ENCODE data around the gene CDC42BPA.

The CDC42BPA gene

DNA sequence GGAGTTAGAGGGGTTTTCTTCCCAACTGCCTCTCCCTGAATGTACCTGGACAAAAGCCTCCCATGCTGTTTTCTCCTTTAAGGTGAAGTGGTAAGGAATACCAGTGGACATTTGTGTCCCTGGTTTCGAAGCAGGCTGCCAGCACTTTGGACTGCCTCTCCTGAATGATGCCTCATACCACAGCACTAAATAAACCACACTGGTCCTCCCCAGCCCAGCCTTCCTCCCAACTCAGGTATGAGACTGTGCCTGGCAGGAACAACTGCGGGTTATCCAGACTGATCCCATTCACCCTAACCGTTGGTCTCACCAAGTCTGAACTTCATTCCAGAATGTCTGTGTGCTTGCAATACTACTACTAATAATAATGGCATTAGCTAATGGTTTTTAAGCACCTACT lies 368.9 kb downstream of the CDC42BPA start:
- H3K27ac ChIP-seq (ENCODE audit: low read depth, low read length) = no peak overlapping the region
- no peak overlapping the region for H3K9ac ChIP-seq (ENCODE audit: low read depth, low read length)
- H3K4me3 ChIP-seq (ENCODE audit: low read depth, low read length) = no peak overlapping the region
- peaks cover 17% of the 10 kb centered on the region; the same call in 1 of the 2 replicates for H3K4me1 ChIP-seq (ENCODE audit: control insufficient read depth, insufficient read depth, low read length)
- no peaks in the 10 kb centered on the region for H3K36me3 ChIP-seq (ENCODE audit: control insufficient read depth, insufficient read depth, low read length)
- H3K9me3 ChIP-seq (ENCODE audit: control insufficient read depth, insufficient read depth, low read length) = no peaks in the 10 kb centered on the region
- H3K27me3 ChIP-seq (ENCODE audit: control insufficient read depth, insufficient read depth, low read length) = no peaks in the 10 kb centered on the region

DNA sequence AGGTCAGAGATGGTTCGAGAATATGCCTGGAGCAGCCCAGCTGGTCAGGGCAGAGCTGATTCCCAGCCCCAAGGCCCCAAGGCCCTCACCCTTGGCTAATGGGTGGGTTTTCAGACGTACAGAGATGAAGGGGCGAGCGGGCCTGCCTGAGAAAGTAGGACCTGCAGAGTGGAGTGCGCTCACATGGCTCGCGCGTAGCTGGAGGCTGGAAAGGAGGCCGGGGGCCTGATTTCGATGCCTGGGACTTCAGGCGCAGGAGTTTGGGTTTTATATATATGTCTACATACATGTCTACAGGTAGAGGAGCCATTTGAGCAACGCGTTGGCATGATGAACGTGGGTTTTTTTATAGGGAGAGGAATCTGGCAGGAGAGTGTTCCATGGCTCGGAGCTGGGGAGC lies 369.3 kb downstream of the CDC42BPA start:
- no peaks in the 10 kb centered on the region for H3K27me3 ChIP-seq (ENCODE audit: control insufficient read depth, insufficient read depth, low read length)
- H3K9me3 ChIP-seq (ENCODE audit: control insufficient read depth, insufficient read depth, low read length) = no peaks in the 10 kb centered on the region
- H3K4me1 ChIP-seq (ENCODE audit: control insufficient read depth, insufficient read depth, low read length) = peaks cover 17% of the 10 kb centered on the region; the same call in 1 of the 2 replicates
- no peaks in the 10 kb centered on the region for H3K36me3 ChIP-seq (ENCODE audit: control insufficient read depth, insufficient read depth, low read length)
- H3K27ac ChIP-seq (ENCODE audit: low read depth, low read length) = no peak overlapping the region
- no peak overlapping the region for H3K9ac ChIP-seq (ENCODE audit: low read depth, low read length)
- no peak overlapping the region for H3K4me3 ChIP-seq (ENCODE audit: low read depth, low read length)

DNA sequence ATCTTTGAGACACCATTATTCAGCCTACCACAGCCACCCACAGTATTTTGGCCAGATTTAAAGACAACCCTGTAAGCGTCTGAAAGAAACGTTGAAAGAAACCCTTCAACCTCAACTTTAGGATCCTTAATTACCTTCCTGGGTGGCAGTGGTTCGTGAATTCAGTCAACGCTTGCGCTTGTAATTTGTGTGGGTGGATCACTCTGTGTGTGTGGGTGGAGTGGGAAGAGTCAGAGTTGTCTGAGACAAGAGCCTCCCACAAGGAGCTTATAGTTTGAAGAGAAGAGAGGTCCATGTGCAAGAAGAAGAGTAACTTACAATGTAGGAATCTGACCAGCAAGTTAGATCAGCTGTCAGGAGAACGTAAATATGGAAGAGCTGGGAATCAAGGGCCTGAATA lies 369.8 kb downstream of the CDC42BPA start:
- Histone ChIP-seq H3K4me1 (ENCODE audit: control insufficient read depth, insufficient read depth, low read length) (peaks cover 17% of the 10 kb centered on the region; the same call in 1 of the 2 replicates), H3K4me3 (ENCODE audit: low read depth, low read length) (no peak overlapping the region), H3K9ac (ENCODE audit: low read depth, low read length) (no peak overlapping the region), H3K36me3 (ENCODE audit: control insufficient read depth, insufficient read depth, low read length) (no peaks in the 10 kb centered on the region), H3K9me3 (ENCODE audit: control insufficient read depth, insufficient read depth, low read length) (no peaks in the 10 kb centered on the region), H3K27ac (ENCODE audit: low read depth, low read length) (no peak overlapping the region), H3K27me3 (ENCODE audit: control insufficient read depth, insufficient read depth, low read length) (no peaks in the 10 kb centered on the region)

DNA sequence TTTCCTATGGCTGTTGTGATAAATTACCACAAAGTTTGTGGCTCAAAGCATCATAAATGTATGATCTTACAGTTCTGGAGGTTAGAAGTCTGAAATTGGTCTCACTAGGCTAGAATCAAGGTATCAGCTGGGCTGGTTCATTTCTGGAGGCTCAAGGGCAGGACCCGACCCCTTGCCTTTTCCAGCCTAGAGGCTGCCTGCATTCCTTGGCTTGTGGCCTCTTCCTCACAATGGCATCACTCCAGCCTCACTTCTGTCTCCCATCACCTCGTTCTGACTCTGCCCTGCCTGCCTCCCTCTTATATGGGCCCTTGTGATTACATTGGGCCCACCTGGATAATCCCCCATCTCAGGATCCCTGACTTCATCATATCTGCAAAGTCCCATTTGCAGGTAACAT lies 370.2 kb downstream of the CDC42BPA start:
- Histone ChIP-seq H3K27ac (ENCODE audit: low read depth, low read length) (no peak overlapping the region), H3K36me3 (ENCODE audit: control insufficient read depth, insufficient read depth, low read length) (no peaks in the 10 kb centered on the region), H3K9ac (ENCODE audit: low read depth, low read length) (no peak overlapping the region), H3K4me1 (ENCODE audit: control insufficient read depth, insufficient read depth, low read length) (peaks cover 17% of the 10 kb centered on the region; the same call in 1 of the 2 replicates), H3K27me3 (ENCODE audit: control insufficient read depth, insufficient read depth, low read length) (no peaks in the 10 kb centered on the region), H3K9me3 (ENCODE audit: control insufficient read depth, insufficient read depth, low read length) (no peaks in the 10 kb centered on the region), H3K4me3 (ENCODE audit: low read depth, low read length) (no peak overlapping the region)

DNA sequence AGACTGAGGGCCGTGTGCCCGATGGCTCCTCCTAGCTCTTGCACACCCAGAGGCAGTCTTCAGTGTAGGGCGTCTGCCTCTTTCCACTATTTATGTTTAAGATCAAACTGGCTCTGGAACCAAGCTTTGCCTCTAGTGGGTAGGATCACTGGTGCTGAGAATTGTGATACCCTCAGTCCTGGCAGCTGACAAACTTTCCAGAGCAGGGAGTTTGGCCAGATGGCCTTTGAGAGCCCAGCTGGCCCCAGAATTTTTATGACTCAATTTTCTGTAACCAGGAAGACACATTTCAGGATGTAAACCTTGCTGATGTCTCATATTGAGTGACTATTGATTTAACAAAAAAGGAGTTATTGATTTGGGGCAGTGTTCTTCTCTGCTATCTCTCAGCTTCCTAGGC lies 371.5 kb downstream of the CDC42BPA start:
- H3K4me1 ChIP-seq (ENCODE audit: control insufficient read depth, insufficient read depth, low read length) = peaks cover 24% of the 10 kb centered on the region
- H3K27me3 ChIP-seq (ENCODE audit: control insufficient read depth, insufficient read depth, low read length) = no peaks in the 10 kb centered on the region
- no peak overlapping the region for H3K27ac ChIP-seq (ENCODE audit: low read depth, low read length)
- no peaks in the 10 kb centered on the region for H3K36me3 ChIP-seq (ENCODE audit: control insufficient read depth, insufficient read depth, low read length)
- H3K4me3 ChIP-seq (ENCODE audit: low read depth, low read length) = no peak overlapping the region
- H3K9me3 ChIP-seq (ENCODE audit: control insufficient read depth, insufficient read depth, low read length) = no peaks in the 10 kb centered on the region
- H3K9ac ChIP-seq (ENCODE audit: low read depth, low read length) = no peak overlapping the region

DNA sequence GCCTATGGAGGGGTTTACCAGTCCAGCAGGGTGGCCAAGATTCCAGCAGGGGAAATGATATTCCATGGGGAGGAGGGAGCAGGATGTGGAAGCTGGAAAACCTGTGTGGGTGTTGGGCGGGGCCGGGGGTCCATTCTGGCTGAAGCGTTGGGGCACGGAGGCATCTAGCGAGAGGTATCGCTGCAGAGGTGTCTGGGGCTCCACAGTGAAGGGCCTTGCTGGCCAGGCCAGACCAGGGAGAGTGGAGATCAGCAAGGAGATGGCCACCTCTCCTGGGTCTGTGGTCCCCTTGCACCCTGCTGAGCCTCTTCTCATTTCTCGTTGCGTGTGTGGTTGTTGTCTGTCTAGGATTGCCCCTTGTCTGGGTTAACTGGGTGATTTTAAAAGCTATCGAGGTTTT lies 372.0 kb downstream of the CDC42BPA start:
- no peak overlapping the region for H3K9ac ChIP-seq (ENCODE audit: low read depth, low read length)

DNA sequence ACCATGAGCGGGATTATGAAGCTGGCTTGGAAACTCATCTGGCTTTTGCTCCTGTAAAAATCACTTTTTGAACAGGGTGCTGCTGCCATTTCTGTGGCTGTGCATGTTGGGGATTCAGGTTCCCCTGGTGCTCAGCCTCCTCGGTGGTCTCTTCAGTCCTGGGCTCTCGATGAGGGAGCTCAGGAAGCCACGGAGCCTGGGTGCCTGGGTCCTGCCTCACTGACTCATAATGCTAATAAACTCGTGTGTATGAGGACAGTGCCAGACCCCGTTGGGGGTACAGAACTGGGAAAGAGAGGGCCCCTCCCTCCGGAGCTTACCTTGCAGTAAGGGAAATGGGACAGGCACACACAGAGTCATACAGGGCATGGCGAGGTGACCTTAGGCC lies 372.4 kb downstream of the CDC42BPA start:
- no peaks in the 10 kb centered on the region for H3K9me3 ChIP-seq (ENCODE audit: control insufficient read depth, insufficient read depth, low read length)
- H3K27me3 ChIP-seq (ENCODE audit: control insufficient read depth, insufficient read depth, low read length) = peaks cover 2% of the 10 kb centered on the region; the same call in 1 of the 2 replicates
- no peaks in the 10 kb centered on the region for H3K36me3 ChIP-seq (ENCODE audit: control insufficient read depth, insufficient read depth, low read length)
- no peak overlapping the region for H3K9ac ChIP-seq (ENCODE audit: low read depth, low read length)
- H3K4me3 ChIP-seq (ENCODE audit: low read depth, low read length) = no peak overlapping the region
- no peak overlapping the region for H3K27ac ChIP-seq (ENCODE audit: low read depth, low read length)
- H3K4me1 ChIP-seq (ENCODE audit: control insufficient read depth, insufficient read depth, low read length) = peaks cover 18% of the 10 kb centered on the region

More for the DNA sequence above, 372.0 kb downstream of the CDC42BPA start:
- Histone ChIP-seq H3K4me1 (ENCODE audit: control insufficient read depth, insufficient read depth, low read length) (peaks cover 18% of the 10 kb centered on the region), H3K9me3 (ENCODE audit: control insufficient read depth, insufficient read depth, low read length) (no peaks in the 10 kb centered on the region), H3K27ac (ENCODE audit: low read depth, low read length) (no peak overlapping the region), H3K27me3 (ENCODE audit: control insufficient read depth, insufficient read depth, low read length) (no peaks in the 10 kb centered on the region), H3K36me3 (ENCODE audit: control insufficient read depth, insufficient read depth, low read length) (no peaks in the 10 kb centered on the region), H3K4me3 (ENCODE audit: low read depth, low read length) (no peak overlapping the region)

DNA sequence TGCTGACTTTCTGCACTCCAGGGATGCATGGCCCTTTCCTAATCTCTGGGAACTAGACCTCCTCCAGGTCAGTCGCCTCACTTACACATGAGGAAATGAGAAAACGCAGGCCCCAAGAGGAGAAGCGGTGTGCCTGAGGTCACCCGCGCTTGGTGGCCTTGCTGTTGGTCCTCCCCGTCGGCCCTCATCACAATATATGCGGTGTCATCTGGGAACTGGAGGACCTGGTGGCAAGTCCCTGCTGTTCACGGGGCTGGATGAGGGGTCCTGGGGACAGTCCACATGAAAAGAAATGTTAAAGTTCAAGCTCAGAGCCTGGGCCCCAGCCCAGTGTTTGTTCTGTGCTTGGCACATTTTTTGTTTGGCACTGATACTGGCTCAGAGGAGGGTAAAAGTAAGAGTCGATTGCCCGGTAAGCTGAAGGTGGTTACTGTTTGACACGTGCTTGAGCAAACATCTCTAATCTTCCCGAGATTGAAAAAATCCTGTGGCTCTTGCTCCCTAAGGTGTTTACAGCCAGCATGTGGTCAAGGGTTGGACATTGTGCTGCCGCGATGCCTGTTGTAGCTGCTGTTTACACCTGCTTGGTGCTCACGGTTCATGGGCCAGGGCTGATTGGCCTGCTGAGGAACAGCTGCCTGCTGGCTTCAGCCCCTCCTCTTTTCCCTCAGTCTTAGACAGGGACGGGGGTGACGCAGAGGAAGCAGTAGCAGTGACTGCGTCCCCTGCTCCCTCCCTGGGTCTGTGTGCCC lies 373.0 kb downstream of the CDC42BPA start:
- no peak overlapping the region for H3K4me3 ChIP-seq (ENCODE audit: low read depth, low read length)
- H3K9me3 ChIP-seq (ENCODE audit: control insufficient read depth, insufficient read depth, low read length) = no peaks in the 10 kb centered on the region
- no peak overlapping the region for H3K9ac ChIP-seq (ENCODE audit: low read depth, low read length)
- no peak overlapping the region for H3K27ac ChIP-seq (ENCODE audit: low read depth, low read length)
- H3K36me3 ChIP-seq (ENCODE audit: control insufficient read depth, insufficient read depth, low read length) = no peaks in the 10 kb centered on the region
- peaks cover 6% of the 10 kb centered on the region; the same call in 1 of the 2 replicates for H3K27me3 ChIP-seq (ENCODE audit: control insufficient read depth, insufficient read depth, low read length)
- peaks cover 18% of the 10 kb centered on the region for H3K4me1 ChIP-seq (ENCODE audit: control insufficient read depth, insufficient read depth, low read length)

DNA sequence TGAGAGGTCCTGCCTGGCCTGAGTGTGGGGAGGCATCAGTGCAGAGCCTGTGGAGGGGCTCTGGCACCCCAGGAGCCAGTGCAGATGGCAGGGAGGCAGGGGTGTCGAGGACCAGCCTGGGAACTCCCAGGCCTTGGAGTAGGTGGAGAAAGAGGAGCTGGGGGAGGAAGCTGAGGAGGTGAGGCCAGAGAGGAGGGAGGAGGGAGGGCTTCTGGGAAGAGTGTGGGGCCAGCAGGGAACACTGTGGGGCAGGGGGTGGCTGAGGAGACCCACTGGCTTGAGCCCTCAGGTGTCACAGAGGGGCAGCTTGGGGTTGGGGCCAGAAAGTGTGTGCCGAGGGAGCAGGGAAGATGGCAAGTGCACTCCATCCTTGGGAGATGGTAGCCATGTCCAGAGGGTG lies 374.4 kb downstream of the CDC42BPA start:
- Histone ChIP-seq H3K4me3 (ENCODE audit: low read depth, low read length) (no peak overlapping the region), H3K9ac (ENCODE audit: low read depth, low read length) (no peak overlapping the region), H3K27me3 (ENCODE audit: control insufficient read depth, insufficient read depth, low read length) (peaks cover 6% of the 10 kb centered on the region; the same call in 1 of the 2 replicates), H3K36me3 (ENCODE audit: control insufficient read depth, insufficient read depth, low read length) (no peaks in the 10 kb centered on the region), H3K9me3 (ENCODE audit: control insufficient read depth, insufficient read depth, low read length) (no peaks in the 10 kb centered on the region), H3K4me1 (ENCODE audit: control insufficient read depth, insufficient read depth, low read length) (peaks cover 18% of the 10 kb centered on the region), H3K27ac (ENCODE audit: low read depth, low read length) (no peak overlapping the region)

DNA sequence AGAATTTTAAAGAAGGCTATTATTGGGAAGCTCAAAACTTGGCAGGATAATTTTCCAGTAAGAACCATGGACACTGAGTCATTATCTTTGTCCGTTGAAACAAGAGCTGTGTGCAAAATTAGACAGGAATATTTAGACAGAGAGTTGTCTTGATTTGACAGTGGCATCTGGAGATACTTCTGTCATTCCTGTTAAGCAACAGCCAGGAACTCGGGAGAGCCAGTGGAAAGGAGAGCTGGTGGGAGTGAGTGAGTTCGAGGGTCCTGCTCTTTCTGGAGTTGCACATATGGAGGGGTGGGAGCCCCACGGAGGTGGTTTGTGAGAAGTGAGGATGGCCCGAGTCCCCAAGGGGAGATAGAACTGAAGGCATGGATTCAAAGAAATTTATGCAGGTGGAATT lies 375.1 kb downstream of the CDC42BPA start:
- peaks cover 25% of the 10 kb centered on the region for H3K4me1 ChIP-seq (ENCODE audit: control insufficient read depth, insufficient read depth, low read length)
- H3K9me3 ChIP-seq (ENCODE audit: control insufficient read depth, insufficient read depth, low read length) = no peaks in the 10 kb centered on the region
- H3K9ac ChIP-seq (ENCODE audit: low read depth, low read length) = no peak overlapping the region
- no peak overlapping the region for H3K4me3 ChIP-seq (ENCODE audit: low read depth, low read length)
- peaks cover 6% of the 10 kb centered on the region; the same call in 1 of the 2 replicates for H3K27me3 ChIP-seq (ENCODE audit: control insufficient read depth, insufficient read depth, low read length)
- no peak overlapping the region for H3K27ac ChIP-seq (ENCODE audit: low read depth, low read length)
- H3K36me3 ChIP-seq (ENCODE audit: control insufficient read depth, insufficient read depth, low read length) = no peaks in the 10 kb centered on the region

DNA sequence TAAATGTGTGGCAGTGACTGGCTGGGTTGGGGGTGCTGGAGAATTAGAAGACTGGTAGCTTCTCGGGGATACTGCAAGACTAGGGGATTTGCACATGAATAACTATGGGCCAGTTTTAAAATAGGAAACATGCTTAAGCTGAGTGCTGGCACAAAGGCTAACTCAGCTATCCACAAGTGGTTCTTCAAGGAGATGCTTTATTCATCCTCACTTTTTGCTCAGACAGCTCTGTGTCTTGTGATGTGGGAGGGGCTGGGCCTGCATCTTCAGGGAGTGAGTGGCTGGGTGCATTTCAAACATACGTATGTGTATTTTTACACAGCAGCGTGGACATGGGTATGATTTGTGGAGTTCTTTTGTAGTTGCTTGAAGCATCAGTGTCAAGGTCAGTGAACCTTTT lies 375.9 kb downstream of the CDC42BPA start:
- H3K27ac ChIP-seq (ENCODE audit: low read depth, low read length) = no peak overlapping the region
- peaks cover 25% of the 10 kb centered on the region for H3K4me1 ChIP-seq (ENCODE audit: control insufficient read depth, insufficient read depth, low read length)
- H3K4me3 ChIP-seq (ENCODE audit: low read depth, low read length) = no peak overlapping the region
- peaks cover 6% of the 10 kb centered on the region; the same call in 1 of the 2 replicates for H3K27me3 ChIP-seq (ENCODE audit: control insufficient read depth, insufficient read depth, low read length)
- no peaks in the 10 kb centered on the region for H3K9me3 ChIP-seq (ENCODE audit: control insufficient read depth, insufficient read depth, low read length)
- no peak overlapping the region for H3K9ac ChIP-seq (ENCODE audit: low read depth, low read length)
- no peaks in the 10 kb centered on the region for H3K36me3 ChIP-seq (ENCODE audit: control insufficient read depth, insufficient read depth, low read length)

Data from HUES48 (cell line).